HUES6 (cell line): ENCODE results near the gene CSGALNACT2.

Experiments used
- H3K27ac ChIP-seq: 2 replicates; pipeline ENCODE4 v1.7.0; 2013; ENCODE audit warnings: low read depth, mild to moderate bottlenecking, low read length, inconsistent platforms
- H3K27me3 ChIP-seq: 2 replicates; pipeline ENCODE4 v1.6.1; 2013; ENCODE audit warnings: low read length; ENCODE audit not compliant: control insufficient read depth, insufficient read depth
- H3K36me3 ChIP-seq: 2 replicates; pipeline ENCODE4 v1.6.1; 2013; ENCODE audit warnings: low read length; ENCODE audit not compliant: control insufficient read depth, insufficient read depth
- H3K4me1 ChIP-seq: 2 replicates; pipeline ENCODE4 v1.6.1; 2013; ENCODE audit warnings: low read length; ENCODE audit not compliant: control insufficient read depth, insufficient read depth
- H3K4me3 ChIP-seq: 2 replicates; pipeline ENCODE4 v1.5.1; 2013; ENCODE audit warnings: low read depth, low read length
- H3K9ac ChIP-seq: one replicate; pipeline ENCODE4 v1.6.1; 2013; ENCODE audit warnings: mild to moderate bottlenecking, low read length
- H3K9me3 ChIP-seq: 2 replicates; pipeline ENCODE4 v1.6.1; 2013; ENCODE audit warnings: low read depth, low read length; ENCODE audit not compliant: control insufficient read depth, insufficient read depth

The CSGALNACT2 gene

DNA sequence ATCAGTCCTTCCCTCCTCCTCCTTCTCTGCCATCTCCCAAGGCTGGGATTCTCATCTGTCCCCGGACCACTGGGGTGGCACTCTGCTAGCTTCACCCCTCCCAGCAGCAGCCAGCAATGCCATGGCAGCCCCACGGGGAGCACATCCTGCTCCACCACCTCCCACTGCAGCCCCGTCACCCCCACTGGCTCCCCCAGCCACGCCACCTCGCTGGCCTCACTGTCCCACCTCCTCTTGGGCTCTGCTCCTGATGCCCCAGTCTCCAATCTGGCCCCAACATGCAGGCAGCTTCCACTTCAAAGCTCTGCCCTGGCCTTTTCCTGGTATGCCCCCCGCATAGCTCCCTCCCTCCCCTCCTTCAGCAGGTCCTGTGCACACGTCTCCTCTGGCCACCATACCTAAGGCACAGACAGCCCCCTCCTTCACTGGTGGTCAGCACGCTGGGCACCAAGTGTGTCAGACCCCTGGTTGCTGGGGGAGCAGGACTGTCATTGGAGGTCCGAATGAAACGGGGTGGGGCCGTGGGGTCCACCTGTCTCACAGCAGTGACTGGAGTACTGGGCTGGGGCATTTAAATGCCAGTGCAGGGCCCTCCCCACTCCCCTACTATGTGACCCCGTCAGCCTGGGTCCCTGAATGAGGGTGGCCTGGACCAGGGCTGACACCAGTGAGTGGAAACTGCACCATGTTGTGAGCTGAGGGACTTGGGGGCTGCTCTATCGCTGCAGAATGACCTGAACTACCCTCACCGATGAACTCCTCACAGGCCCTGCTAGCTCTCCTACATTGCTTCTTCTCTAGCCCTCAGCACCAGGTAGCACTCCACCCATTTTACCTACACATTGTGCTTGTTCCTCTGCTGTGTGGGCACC lies 89.9 kb downstream of the CSGALNACT2 start:
- H3K27ac ChIP-seq = no peak overlapping the region
- no peaks in the 10 kb centered on the region for H3K36me3 ChIP-seq
- H3K9ac ChIP-seq = no peak overlapping the region
- H3K4me3 ChIP-seq = peak overlapping the region; percentile 66
- no peaks in the 10 kb centered on the region for H3K9me3 ChIP-seq
- peaks cover 16% of the 10 kb centered on the region for H3K4me1 ChIP-seq
- peaks cover 60% of the 10 kb centered on the region for H3K27me3 ChIP-seq

DNA sequence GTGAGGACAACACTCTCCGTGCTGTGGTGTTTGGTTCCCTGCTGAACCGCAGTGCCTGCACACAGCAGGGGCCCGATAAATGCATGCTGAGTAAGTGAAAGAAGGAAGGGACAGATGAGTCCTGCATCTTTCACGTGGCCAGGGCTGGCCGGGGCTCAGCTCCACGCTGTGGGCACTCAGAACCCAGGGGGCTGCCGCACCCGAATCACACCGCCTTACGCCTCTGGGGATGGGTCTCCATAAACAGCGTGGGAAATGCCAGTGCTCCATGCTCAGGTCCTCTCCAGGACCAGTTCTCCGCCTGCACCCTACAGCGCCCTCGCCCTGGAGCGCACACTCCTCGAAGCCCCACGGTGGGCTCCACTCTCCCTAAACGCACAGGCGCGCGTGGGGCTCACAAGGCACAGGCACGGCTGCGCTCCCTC lies 90.5 kb downstream of the CSGALNACT2 start:
- Histone ChIP-seq H3K4me1 (peaks cover 16% of the 10 kb centered on the region), H3K27me3 (peaks cover 63% of the 10 kb centered on the region), H3K36me3 (no peaks in the 10 kb centered on the region), H3K27ac (no peak overlapping the region), H3K4me3 (peak overlapping the region; percentile 66), H3K9me3 (no peaks in the 10 kb centered on the region), H3K9ac (no peak overlapping the region)

DNA sequence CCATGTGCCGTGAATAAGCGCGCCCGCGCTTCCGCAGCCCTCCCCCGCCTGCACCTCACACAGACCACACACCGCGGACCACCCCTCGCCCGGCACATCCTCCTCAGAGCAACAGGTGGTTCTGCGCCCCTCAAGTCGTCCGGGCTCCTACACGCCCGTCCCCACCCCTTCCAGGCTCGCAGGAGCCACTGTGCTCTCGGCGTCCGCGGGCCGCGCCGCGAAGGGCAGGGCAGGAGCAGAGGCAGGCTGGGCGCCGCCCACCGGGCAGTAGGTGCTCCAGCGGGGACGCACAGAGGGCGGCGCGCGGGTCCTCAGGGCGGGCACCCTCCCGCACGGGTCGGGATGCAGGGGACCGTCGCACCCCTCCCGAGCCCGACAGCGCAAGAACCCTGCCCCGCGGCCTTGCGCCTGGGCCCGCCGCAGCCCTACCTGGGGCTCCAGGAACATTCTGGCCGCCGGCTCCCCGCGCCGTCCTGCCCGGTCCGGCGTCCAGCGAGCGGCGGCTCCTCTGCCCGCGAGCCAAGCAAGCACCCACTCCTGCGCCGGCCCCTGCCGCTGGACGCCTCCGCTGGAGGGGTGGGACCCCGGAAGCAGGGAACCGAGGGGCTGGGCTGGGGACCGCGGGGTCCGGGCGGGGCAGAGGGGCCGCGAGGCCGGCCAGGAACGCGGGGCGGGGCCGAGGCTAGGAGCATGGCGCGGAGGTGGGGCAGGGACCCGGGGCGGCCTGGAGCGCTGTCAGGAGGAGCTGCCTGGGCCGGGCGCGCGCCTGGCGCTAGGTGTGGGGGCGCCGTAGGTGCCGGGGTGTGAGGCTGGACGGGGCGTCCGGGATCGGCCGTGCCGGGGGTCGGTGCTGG lies 91.2 kb downstream of the CSGALNACT2 start:
- Histone ChIP-seq H3K27me3 (peaks cover 63% of the 10 kb centered on the region), H3K36me3 (no peaks in the 10 kb centered on the region), H3K4me1 (peaks cover 16% of the 10 kb centered on the region), H3K27ac (no peak overlapping the region), H3K4me3 (peak overlapping the region; percentile 66), H3K9me3 (no peaks in the 10 kb centered on the region), H3K9ac (no peak overlapping the region)

DNA sequence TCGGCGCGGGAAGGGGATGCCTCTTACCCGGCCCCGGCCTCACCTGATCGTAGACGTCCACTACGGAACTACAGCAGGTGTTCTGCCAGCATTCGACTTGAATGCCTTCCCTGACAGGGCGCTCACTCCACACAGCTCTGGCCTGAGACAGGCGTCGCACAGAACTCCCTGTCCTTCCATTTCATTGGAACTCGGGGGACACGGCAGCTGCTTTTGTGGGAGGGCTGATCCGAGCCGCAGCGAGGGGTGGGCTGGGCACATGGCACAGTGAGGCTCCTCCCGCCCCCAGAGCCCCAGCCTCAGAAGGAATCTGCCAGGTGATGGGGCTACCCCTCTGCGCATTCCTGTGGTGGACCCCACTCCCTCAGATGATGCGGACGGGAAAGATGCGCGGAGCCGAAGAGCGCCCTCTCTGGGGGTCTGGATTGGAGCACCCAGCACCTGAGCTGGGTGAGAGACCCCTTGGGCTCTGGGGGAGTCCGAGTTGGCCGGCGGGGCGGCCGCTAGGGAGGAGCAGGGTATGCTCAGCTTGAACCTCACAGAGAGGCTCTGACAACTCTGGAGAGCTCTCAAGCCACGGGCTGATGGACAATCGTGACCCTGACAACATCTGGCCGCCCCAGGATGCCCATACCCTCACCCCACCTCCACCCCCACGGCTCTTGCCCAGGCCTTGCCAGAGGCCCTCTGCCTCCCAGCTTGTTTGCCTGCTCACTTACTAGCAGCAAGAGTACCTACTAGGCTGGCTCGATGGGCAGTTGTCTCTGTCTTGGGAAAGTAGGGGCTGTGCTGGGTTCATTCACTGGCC lies 92.1 kb downstream of the CSGALNACT2 start:
- Histone ChIP-seq H3K9me3 (no peaks in the 10 kb centered on the region), H3K9ac (no peak overlapping the region), H3K4me3 (peak overlapping the region; percentile 66), H3K27ac (no peak overlapping the region), H3K36me3 (no peaks in the 10 kb centered on the region), H3K4me1 (peaks cover 16% of the 10 kb centered on the region), H3K27me3 (peaks cover 63% of the 10 kb centered on the region)

DNA sequence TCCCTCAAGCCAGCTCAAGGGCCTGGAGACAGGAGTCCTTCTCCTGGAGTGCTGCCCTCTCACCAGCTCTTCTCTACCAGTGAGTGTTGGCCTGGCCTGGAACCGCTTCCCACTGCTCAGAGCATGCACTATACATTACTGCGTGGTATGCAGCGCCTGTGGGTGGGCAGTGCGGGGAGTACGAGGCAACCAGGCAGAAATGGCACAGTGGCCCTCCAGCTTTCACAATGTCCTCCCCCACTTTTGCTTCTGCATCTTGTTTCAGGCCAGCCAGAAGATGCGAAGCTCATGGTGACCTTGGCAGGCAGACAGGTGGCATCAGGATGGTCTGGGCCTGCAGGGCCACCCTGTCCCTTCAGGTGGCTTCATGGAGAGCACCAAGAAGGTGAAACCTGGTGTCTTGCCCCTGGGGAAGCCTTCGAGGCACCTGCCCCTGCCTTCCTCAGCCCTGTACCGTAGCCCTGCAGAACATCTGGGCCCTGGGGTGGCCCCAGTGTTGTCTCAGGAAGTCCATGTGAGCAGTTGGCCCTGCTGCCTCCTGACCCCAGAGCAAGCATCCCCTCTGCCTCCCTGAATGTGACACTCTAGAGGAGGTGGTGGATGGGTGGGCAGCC lies 92.8 kb downstream of the CSGALNACT2 start:
- H3K36me3 ChIP-seq = no peaks in the 10 kb centered on the region
- H3K27ac ChIP-seq = no peak overlapping the region
- no peak overlapping the region for H3K4me3 ChIP-seq
- peaks cover 16% of the 10 kb centered on the region for H3K4me1 ChIP-seq
- H3K9ac ChIP-seq = no peak overlapping the region
- H3K9me3 ChIP-seq = no peaks in the 10 kb centered on the region
- H3K27me3 ChIP-seq = peaks cover 65% of the 10 kb centered on the region

DNA sequence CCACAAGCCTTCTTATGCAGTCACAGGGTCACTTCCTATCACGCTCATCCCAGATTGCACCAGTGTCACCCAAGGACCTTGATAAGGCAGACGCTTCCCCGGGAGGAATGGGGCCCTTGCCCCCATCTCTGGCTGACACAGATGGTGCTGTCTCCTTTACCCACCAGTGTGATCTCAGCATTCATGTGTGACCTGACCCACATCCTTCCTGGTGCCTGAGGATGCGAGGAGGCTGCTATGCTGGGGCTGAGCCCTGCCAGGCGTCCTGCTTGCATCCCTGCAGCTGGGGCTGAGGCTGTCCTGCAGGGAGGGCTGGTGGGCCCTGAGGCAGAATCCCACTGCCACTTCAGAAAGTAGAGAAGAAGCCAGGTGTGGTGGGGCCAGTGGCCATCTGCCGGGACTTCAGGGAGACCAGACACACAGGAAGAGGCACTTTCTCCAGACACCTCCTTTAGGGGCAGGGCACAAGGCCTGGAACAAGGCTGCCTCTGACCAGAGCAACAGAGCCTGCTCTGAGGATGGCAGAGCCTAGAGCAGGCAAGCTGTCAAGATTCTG lies 93.4 kb downstream of the CSGALNACT2 start:
- no peaks in the 10 kb centered on the region for H3K36me3 ChIP-seq
- no peak overlapping the region for H3K9ac ChIP-seq
- H3K4me1 ChIP-seq = peaks cover 16% of the 10 kb centered on the region
- H3K4me3 ChIP-seq = no peak overlapping the region
- no peaks in the 10 kb centered on the region for H3K9me3 ChIP-seq
- H3K27me3 ChIP-seq = peaks cover 62% of the 10 kb centered on the region
- no peak overlapping the region for H3K27ac ChIP-seq

DNA sequence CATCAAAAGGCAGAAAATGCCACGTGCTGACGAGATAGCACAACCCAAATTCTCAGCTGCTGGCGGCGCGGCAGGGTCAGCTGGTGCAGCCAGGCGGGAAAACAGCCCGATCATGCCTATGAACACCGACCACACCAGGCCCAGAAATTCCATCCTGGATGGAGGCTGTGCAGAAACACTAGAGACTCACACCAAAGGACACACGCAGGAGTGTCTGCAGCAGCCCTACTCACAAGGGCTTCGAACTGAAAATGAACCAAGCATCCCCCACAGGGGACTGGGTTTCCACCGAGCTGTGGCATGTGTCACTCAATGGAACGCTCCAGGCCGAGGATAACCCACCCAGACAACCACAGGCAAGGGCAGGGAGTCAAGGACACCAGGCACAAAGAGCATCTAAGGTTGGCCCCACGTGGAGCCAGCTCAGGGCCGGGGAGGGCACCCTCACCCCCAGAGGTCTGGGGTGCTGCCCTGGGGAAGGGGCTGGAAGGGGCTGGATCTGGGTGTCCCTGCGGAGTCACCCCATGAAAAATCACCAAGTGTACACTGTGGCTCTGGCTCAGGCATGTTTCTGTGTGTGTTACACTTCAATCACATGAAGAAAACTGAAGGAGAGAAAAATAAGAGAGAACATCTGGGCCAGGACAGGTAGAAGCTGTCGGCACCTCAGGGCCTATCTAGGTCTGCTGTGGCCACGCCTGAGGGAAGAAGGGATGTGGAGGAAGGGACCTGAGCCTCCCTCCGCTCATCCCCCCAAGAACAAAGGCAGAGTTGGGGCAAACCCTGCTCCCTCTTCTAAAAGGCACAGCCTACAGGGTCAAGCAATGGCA lies 95.6 kb downstream of the CSGALNACT2 start:
- Histone ChIP-seq H3K4me3 (no peak overlapping the region), H3K4me1 (peaks cover 10% of the 10 kb centered on the region), H3K9me3 (no peaks in the 10 kb centered on the region), H3K27me3 (peaks cover 40% of the 10 kb centered on the region), H3K27ac (no peak overlapping the region), H3K9ac (no peak overlapping the region), H3K36me3 (no peaks in the 10 kb centered on the region)

DNA sequence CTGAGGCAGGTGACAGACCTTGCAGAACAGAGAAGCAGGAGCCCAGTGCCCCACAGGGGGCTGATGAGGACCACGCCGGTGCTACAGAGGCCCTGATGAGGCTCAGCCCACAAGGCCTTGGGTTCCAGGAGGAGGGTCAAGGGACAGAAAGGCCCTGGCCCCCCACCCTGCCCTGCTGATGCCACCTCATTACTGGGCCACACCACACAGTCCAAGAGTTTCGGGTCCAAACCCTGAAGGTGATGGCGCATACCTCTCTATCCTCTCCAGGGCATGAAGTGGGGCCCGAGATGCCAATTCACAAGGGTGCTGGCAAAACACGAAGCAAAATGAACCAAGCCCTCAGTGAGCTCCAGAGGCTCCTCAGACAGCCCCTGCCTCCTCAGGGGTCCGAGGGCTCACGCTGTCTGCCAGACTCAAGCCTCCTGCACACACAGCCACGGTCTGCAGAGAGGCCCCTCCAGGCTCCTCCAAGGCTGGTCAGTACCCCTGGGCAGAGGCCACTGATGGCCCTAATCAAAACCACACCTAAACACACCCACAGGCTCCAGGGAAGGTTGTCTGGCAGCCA lies 96.3 kb downstream of the CSGALNACT2 start:
- no peaks in the 10 kb centered on the region for H3K9me3 ChIP-seq
- H3K4me1 ChIP-seq = peaks cover 6% of the 10 kb centered on the region
- H3K27ac ChIP-seq = no peak overlapping the region
- no peaks in the 10 kb centered on the region for H3K36me3 ChIP-seq
- H3K27me3 ChIP-seq = peaks cover 33% of the 10 kb centered on the region
- no peak overlapping the region for H3K4me3 ChIP-seq
- no peak overlapping the region for H3K9ac ChIP-seq
